T-cell (primary cell): ENCODE data around the gene BCL2. TPM values are rescaled to one million over a fixed set of nuclear protein-coding genes. Genes with fewer than 3 reads are reported as not detected.

Experiments
- ATAC-seq, 4 experiments: fragments of 200-7000 bp in 3 of 4; fragments of 150-1000 bp in 1 of 4; cut with Tn5 transposase; replicated peaks in 1 of 4; 1 replicate in 3 of 4; 2 replicates in 1 of 4; pipeline ENCODE4 v1.10.0; 2021; ENCODE audit warnings: moderate library complexity in 3 of 4, mild to moderate bottlenecking in 2 of 4, moderate number of reproducible peaks in 1 of 4
- CTCF ChIA-PET, 2 donors: fragments of 300-600 bp; sonication (Branson Sonifier 250); formaldehyde crosslinking; loops; one replicate each; lab custom pipeline; 2022; ENCODE audit warnings: antibody characterized with exemption in 2 of 2; lab: Charles Lee
- POLR2A ChIA-PET, 2 donors: fragments of 300-600 bp; sonication (Branson Sonifier 250); formaldehyde crosslinking; loops; one replicate each; lab custom pipeline; 2022; ENCODE audit warnings: antibody characterized with exemption in 2 of 2; lab: Charles Lee
- DNase-seq, 35 experiments: peaks; one replicate each; pipeline versions ENCODE4 v3.0.0 to v3.0.0-alpha.2; 2013 to 2023
- H3K27ac ChIP-seq: one replicate; pipeline ENCODE4 v1.5.1; 2013; ENCODE audit warnings: low read length
- H3K27me3 ChIP-seq, 2 experiments: replicated peaks in 1 of 2; 1 replicate in 1 of 2; 2 replicates in 1 of 2; pipeline versions ENCODE4 v1.6.1 to v1.7.0; 2013; ENCODE audit warnings: low read length in 1 of 2, mixed read lengths in 1 of 2; ENCODE audit not compliant: control insufficient read depth in 2 of 2, insufficient read depth in 2 of 2; ENCODE audit errors: extremely low read depth in 1 of 2
- H3K36me3 ChIP-seq, 2 donors: 1 replicate in 1 of 2; 2 replicates in 1 of 2; pipeline versions ENCODE4 v1.6.1 to v1.7.0; 2013; ENCODE audit warnings: low read length in 1 of 2; ENCODE audit not compliant: control insufficient read depth in 2 of 2, insufficient read depth in 1 of 2; ENCODE audit errors: extremely low read depth in 1 of 2
- H3K4me1 ChIP-seq, 2 experiments: 1 replicate in 1 of 2; 2 replicates in 1 of 2; pipeline versions ENCODE4 v1.6.1 to v1.7.0; 2013; ENCODE audit warnings: low read length in 2 of 2, mixed read lengths in 1 of 2; ENCODE audit not compliant: insufficient read depth in 2 of 2, control insufficient read depth in 1 of 2; ENCODE audit errors: extremely low read depth in 1 of 2
- H3K4me3 ChIP-seq, 2 donors: 1 replicate in 1 of 2; 2 replicates in 1 of 2; pipeline versions ENCODE4 v1.5.1 to v1.7.0; 2013; ENCODE audit warnings: mild to moderate bottlenecking in 2 of 2, low read length in 1 of 2, moderate library complexity in 1 of 2; ENCODE audit not compliant: control insufficient read depth in 1 of 2; ENCODE audit errors: extremely low read depth in 1 of 2
- H3K9me3 ChIP-seq: 2 replicates; pipeline ENCODE4 v1.7.0; 2013
- H3K27ac Mint-ChIP-seq, 2 donors: one replicate each; pipeline ENCODE4 v1.8.0; 2020 to 2021; ENCODE audit warnings: mild to moderate bottlenecking in 2 of 2, mixed read lengths in 2 of 2
- H3K27me3 Mint-ChIP-seq, 2 donors: one replicate each; pipeline ENCODE4 v1.8.0; 2021 to 2022; ENCODE audit warnings: mixed read lengths in 2 of 2
- H3K36me3 Mint-ChIP-seq: one replicate; pipeline ENCODE4 v1.8.0; 2021; ENCODE audit warnings: mixed read lengths
- H3K4me1 Mint-ChIP-seq, 3 donors: one replicate each; pipeline ENCODE4 v1.8.0; 2020 to 2022; ENCODE audit warnings: mixed read lengths in 3 of 3, mild to moderate bottlenecking in 1 of 3
- H3K4me3 Mint-ChIP-seq, 3 donors: one replicate each; pipeline ENCODE4 v1.8.0; 2020 to 2022; ENCODE audit warnings: mild to moderate bottlenecking in 3 of 3, mixed read lengths in 3 of 3, moderate library complexity in 3 of 3
- H3K9me3 Mint-ChIP-seq, 3 donors: one replicate each; pipeline ENCODE4 v1.8.0; 2020 to 2022; ENCODE audit warnings: mixed read lengths in 3 of 3
- WGBS: methylation state at CpG from one replicate; pipeline ENCODE4 v1.1.5; 2013; ENCODE audit warnings: missing lambda C conversion rate; ENCODE audit not compliant: insufficient coverage; 5-methylcytosine and 5-hydroxymethylcytosine counted together
- total RNA-seq, 35 experiments: library from RNA in 6 of 35; stranded (reverse) in 6 of 35; fragments of 120-200 nt in 1 of 35; gene quantifications; one replicate each; pipeline versions ENCODE4 v1.2.1 to v1.2.4 and lab custom pipeline; 2013 to 2026

BCL2 gene
- total RNA-seq, 5 donors from 2014 or later (not counting 1 experiment from before 2014, with no cell fraction given) = 113 to 201 (median 123) TPM

DNA sequence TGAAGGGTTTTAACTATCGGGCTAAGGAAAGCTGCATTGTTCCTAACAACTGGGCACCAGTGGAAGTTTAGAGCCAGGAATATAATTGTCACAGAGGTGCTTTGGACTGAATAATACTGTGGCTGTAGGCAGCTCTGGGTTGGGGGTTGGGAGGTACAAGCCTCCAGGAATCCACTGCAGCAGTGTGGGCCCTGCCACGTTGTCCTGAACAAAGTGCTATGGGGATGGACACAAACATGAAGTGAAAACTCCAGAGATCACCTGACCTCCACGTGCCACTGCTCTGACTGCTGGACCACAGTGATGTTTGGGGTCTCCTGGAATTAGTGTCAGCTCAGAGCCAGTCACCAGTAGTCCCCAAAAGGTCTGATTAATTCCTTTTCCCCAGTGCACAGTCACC, 110.9 kb downstream of the BCL2 start:
- Mint-ChIP-seq H3K9me3 (no peaks in the 10 kb centered on the region), H3K27me3 (no peaks in the 10 kb centered on the region), H3K4me3 (peak overlapping the region; percentile 56 to 85 (median 75)), H3K4me1 (peaks cover 96 to 100% (median 97%) of the 10 kb centered on the region in 3 donors), H3K27ac (peak overlapping the region; percentile 82 to 93), H3K36me3 (peaks cover 28% of the 10 kb centered on the region)
- no peaks in the 10 kb centered on the region for H3K36me3 ChIP-seq
- peaks cover 60 to 83% of the 10 kb centered on the region in 2 experiments for H3K4me1 ChIP-seq
- peak overlapping the region; percentile 4 to 35 for H3K4me3 ChIP-seq
- POLR2A ChIA-PET = no interaction called here
- DNase-seq = no peak
- 89% methylated on average over 3 of the region's 3 CpGs for WGBS
- no peak for ATAC-seq
- CTCF ChIA-PET = interaction anchor here in 1 of 2 donors (0.6 kb wide), 1 partner anchor 75 kb away, joined by 3 read pairs; no protein-coding TSS in a partner anchor
- no peaks in the 10 kb centered on the region for H3K27me3 ChIP-seq
- H3K9me3 ChIP-seq = no peaks in the 10 kb centered on the region
- no peak overlapping the region for H3K27ac ChIP-seq

DNA sequence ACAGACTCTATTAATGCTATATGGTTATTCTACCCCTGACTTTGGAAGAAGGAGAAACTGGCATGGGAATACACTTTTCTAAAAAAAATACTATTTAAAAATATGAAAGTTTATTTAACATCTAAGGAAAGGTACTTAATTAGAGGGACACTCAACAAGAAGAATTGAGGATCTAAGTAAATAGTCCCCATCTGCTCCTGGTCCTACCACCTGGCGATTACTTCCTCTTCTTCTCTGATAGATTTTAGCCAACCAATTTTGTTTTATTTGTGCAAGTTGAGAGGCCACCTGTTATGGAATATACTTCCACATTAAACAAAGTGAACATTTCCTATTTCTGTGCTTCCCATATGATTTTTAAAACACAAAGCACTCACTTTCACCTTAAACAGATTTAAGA, 111.7 kb downstream of the BCL2 start:
- peaks cover 28% of the 10 kb centered on the region for H3K36me3 Mint-ChIP-seq
- ATAC-seq (no peak), DNase-seq (no peak)
- no peaks in the 10 kb centered on the region for H3K27me3 ChIP-seq
- H3K4me1 ChIP-seq = peaks cover 53 to 79% of the 10 kb centered on the region in 2 experiments
- H3K27me3 Mint-ChIP-seq = no peaks in the 10 kb centered on the region
- WGBS = no CpG with 5 or more reads among the region's 1 CpG
- ChIA-PET CTCF (interaction anchor here in 1 of 2 donors (0.6 kb wide), 1 partner anchor 74 kb away, joined by 3 read pairs; no protein-coding TSS in a partner anchor), POLR2A (interaction anchor here (0.6 to 0.7 kb wide), 2 partner anchors 15 to 34 kb away, joined by 3 to 11 read pairs; no protein-coding TSS in a partner anchor)
- peak overlapping the region; percentile 92 to 94 for H3K27ac Mint-ChIP-seq
- peak overlapping the region in 1 of 2 donors; percentile 16 for H3K4me3 ChIP-seq
- H3K4me1 Mint-ChIP-seq = peaks cover 96 to 100% (median 96%) of the 10 kb centered on the region in 3 donors
- H3K4me3 Mint-ChIP-seq = peak overlapping the region; percentile 67 to 85 (median 75)
- H3K27ac ChIP-seq = peak overlapping the region; percentile 57
- no peaks in the 10 kb centered on the region for H3K36me3 ChIP-seq
- H3K9me3 ChIP-seq = no peaks in the 10 kb centered on the region
- no peaks in the 10 kb centered on the region for H3K9me3 Mint-ChIP-seq

- peak overlapping the region; percentile 92 to 94 for H3K27ac Mint-ChIP-seq
- H3K27me3 ChIP-seq = no peaks in the 10 kb centered on the region
- H3K9me3 Mint-ChIP-seq = no peaks in the 10 kb centered on the region
- 71% methylated on average over 11 of the region's 14 CpGs for WGBS
- peak overlapping the region; percentile 16 to 46 for H3K4me3 ChIP-seq
- POLR2A ChIA-PET = interaction anchor here (0.6 to 0.7 kb wide), 2 partner anchors 11 to 15 kb away, joined by 3 to 4 read pairs; no protein-coding TSS in a partner anchor
- peak overlapping the region; percentile 67 to 85 (median 75) for H3K4me3 Mint-ChIP-seq
- peaks cover 52 to 77% of the 10 kb centered on the region in 2 experiments for H3K4me1 ChIP-seq
- peak in 1 of 35 experiments; percentile 11 for DNase-seq
- H3K36me3 Mint-ChIP-seq = peaks cover 28% of the 10 kb centered on the region
- peaks cover 96 to 99% (median 96%) of the 10 kb centered on the region in 3 donors for H3K4me1 Mint-ChIP-seq
- CTCF ChIA-PET = interaction anchor here in 1 of 2 donors (1.0 kb wide), 1 partner anchor 9 kb away, joined by 3 read pairs; no protein-coding TSS in a partner anchor
- no peaks in the 10 kb centered on the region for H3K36me3 ChIP-seq
- peak; percentile 38 to 70 (median 47) for ATAC-seq
- no peaks in the 10 kb centered on the region for H3K27me3 Mint-ChIP-seq
- H3K9me3 ChIP-seq = no peaks in the 10 kb centered on the region
- H3K27ac ChIP-seq = peak overlapping the region; percentile 57
Observed at GRCh38 chr18:63207143-63207790, 112.3 kb downstream of the BCL2 start.

DNA sequence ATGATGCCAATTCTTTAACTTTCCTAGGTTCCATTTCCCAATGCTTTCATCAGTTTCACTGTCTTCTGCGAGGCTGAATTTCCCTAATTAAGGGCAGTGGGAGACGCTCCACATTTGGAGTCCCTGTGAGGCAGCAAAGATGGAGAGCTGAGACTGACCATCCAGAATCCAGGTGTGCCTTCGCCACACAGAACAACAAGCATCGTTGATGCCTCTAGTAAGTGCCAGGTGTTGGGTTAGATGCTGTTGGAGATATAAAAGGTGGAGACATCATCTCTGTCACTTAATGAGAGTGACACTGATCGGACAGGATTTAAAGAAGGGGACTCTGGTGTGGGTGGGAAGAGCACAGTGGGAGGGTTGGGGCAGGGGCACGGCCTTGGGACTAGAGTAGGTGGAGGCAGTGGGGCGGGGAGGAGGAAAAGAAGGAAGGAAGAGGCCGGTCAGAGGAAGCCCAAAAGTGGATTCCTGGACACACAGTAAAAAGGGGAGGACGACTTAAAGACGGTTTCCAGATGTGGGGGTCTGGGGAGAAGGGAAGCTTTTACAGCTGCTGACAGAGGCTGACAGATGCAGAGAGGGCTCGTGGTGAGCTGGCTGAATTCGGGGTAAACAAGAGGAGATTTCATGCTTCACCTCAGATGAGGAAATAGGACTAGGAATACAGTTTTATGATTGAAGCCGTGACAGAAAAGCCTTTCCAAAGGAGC, 113.0 kb downstream of the BCL2 start:
- peak in 3 of 4 experiments; percentile 7 to 18 (median 13) for ATAC-seq
- peak overlapping the region; percentile 67 to 85 (median 75) for H3K4me3 Mint-ChIP-seq
- peak overlapping the region; percentile 57 for H3K27ac ChIP-seq
- DNase-seq = no peak
- CTCF ChIA-PET = interaction anchor here in 1 of 2 donors (1.0 kb wide), 1 partner anchor 10 kb away, joined by 3 read pairs; no protein-coding TSS in a partner anchor
- H3K27me3 ChIP-seq = no peaks in the 10 kb centered on the region
- H3K4me3 ChIP-seq = peak overlapping the region; percentile 16 to 46
- no peaks in the 10 kb centered on the region for H3K9me3 ChIP-seq
- POLR2A ChIA-PET = interaction anchor here in 1 of 2 donors (0.7 kb wide), 1 partner anchor 11 kb away, joined by 4 read pairs; no protein-coding TSS in a partner anchor
- H3K27me3 Mint-ChIP-seq = no peaks in the 10 kb centered on the region
- whole genome bisulfite sequencing = 64% methylated on average over 12 of the region's 13 CpGs
- peaks cover 92 to 93% (median 92%) of the 10 kb centered on the region in 3 donors for H3K4me1 Mint-ChIP-seq
- no peaks in the 10 kb centered on the region for H3K36me3 ChIP-seq
- H3K27ac Mint-ChIP-seq = peak overlapping the region; percentile 92 to 94
- peaks cover 27% of the 10 kb centered on the region for H3K36me3 Mint-ChIP-seq
- H3K9me3 Mint-ChIP-seq = no peaks in the 10 kb centered on the region
- peaks cover 48 to 70% of the 10 kb centered on the region in 2 experiments for H3K4me1 ChIP-seq

GRCh38 chr18:63205791-63206252, 113.7 kb downstream of the BCL2 start:
- peak overlapping the region; percentile 57 for H3K27ac ChIP-seq

More at GRCh38 chr18:63205791-63206252, 113.7 kb downstream of the BCL2 start:
- Mint-ChIP-seq H3K9me3 (no peaks in the 10 kb centered on the region), H3K27me3 (no peaks in the 10 kb centered on the region), H3K36me3 (peaks cover 22% of the 10 kb centered on the region), H3K4me3 (peak overlapping the region; percentile 67 to 85 (median 75)), H3K27ac (peak overlapping the region; percentile 92 to 94), H3K4me1 (peaks cover 84 to 93% (median 93%) of the 10 kb centered on the region in 3 donors)
- ChIA-PET POLR2A (no interaction called here), CTCF (no interaction called here)
- WGBS = 57% methylated on average over 2 of the region's 6 CpGs
- Histone ChIP-seq H3K9me3 (no peaks in the 10 kb centered on the region), H3K4me3 (no peak overlapping the region), H3K36me3 (no peaks in the 10 kb centered on the region), H3K4me1 (peaks cover 45 to 66% of the 10 kb centered on the region in 2 experiments), H3K27me3 (no peaks in the 10 kb centered on the region)
- DNase-seq = no peak
- ATAC-seq = peak in 3 of 4 experiments; percentile 36 to 56 (median 42)
